GM10847 (cell line): ENCODE data around the gene EHMT2.
A peak's percentile ranks its signal among the peaks of the same experiment; 100 is the strongest.

Experiments
- POLR2A ChIP-seq: IDR thresholded peaks from 2 replicates; pipeline ENCODE4 v1.6.1; 2011; ENCODE audit not compliant: insufficient read length; ENCODE audit errors: extremely low read depth

The EHMT2 gene

GRCh38 chr6:31862344-31863235 is 34.9 kb downstream of the EHMT2 start, which contains the start of gene NEU1:
NEU1 (minus strand) TSS chr6:31862821; CDS start chr6:31862776, 45 bp downstream.
- TF ChIP-seq POLR2A, result peak; percentile 98

GRCh38 chr6:31861919-31862343 is 35.6 kb downstream of the EHMT2 start:
- TF ChIP-seq POLR2A, result no peak

GRCh38 chr6:31861150-31861549 is 36.3 kb downstream of the EHMT2 start:
- TF ChIP-seq POLR2A, result no peak

- no peak for TF ChIP-seq POLR2A
These were observed 37.1 kb downstream of the EHMT2 start for GRCh38 chr6:31860349-31860748.

- no peak for TF ChIP-seq POLR2A
These were observed 37.6 kb downstream of the EHMT2 start for GRCh38 chr6:31859923-31860322.

- no peak for TF ChIP-seq POLR2A
These were observed 38.8 kb downstream of the EHMT2 start for GRCh38 chr6:31858707-31859106.

GRCh38 chr6:31851485-31851832 is 46.0 kb downstream of the EHMT2 start:
- no peak for TF ChIP-seq POLR2A

GRCh38 chr6:31850765-31851484 is 46.6 kb downstream of the EHMT2 start:
- TF ChIP-seq POLR2A, result no peak

- TF ChIP-seq POLR2A, result no peak
These were observed 50.1 kb downstream of the EHMT2 start for GRCh38 chr6:31847276-31847978.

GRCh38 chr6:31844507-31844906 is 53.0 kb downstream of the EHMT2 start:
- TF ChIP-seq POLR2A, result no peak

GRCh38 chr6:31842053-31842452 is 55.4 kb downstream of the EHMT2 start:
- no peak for TF ChIP-seq POLR2A

GRCh38 chr6:31838968-31839367 is 58.5 kb downstream of the EHMT2 start:
- no peak for TF ChIP-seq POLR2A

GRCh38 chr6:31837369-31838113 is 60.0 kb downstream of the EHMT2 start:
- no peak for TF ChIP-seq POLR2A

GRCh38 chr6:31836474-31837368 is 60.8 kb downstream of the EHMT2 start:
- no peak for TF ChIP-seq POLR2A
